ENCODE results near the gene OR2T10. TPM values are rescaled to one million over a fixed set of nuclear protein-coding genes. Genes with fewer than 3 reads are reported as not detected.
"Not testable (repeated sequence)": the region's sequence is repeated elsewhere in the genome, so short reads cannot be mapped to it uniquely, and the experiment has no call there.

OR2T10 gene
- total and polyA plus RNA-seq, 2 experiments from 2014 or later, result not detected

GRCh38 chr1:248565530-248566373, 31.7 kb downstream of the OR2T10 start:
- H3K9me2 ChIP-seq (ENCODE audit: insufficient read depth); H3K4me1 ChIP-seq (ENCODE audit: insufficient read depth); H3F3A ChIP-seq (ENCODE audit: insufficient read depth); H3K4me3 ChIP-seq; H3K27me3 ChIP-seq (replicated peaks; ENCODE audit: insufficient read depth); H3K9me3 ChIP-seq (ENCODE audit: low read depth); H3K9ac ChIP-seq; DNase-seq; H3K27ac ChIP-seq; H3K36me3 ChIP-seq (ENCODE audit: low read depth); in situ Hi-C loops (cut with MboI); H4K20me1 ChIP-seq (ENCODE audit: insufficient read depth); H3K4me2 ChIP-seq (ENCODE audit: unreplicated experiment); H3K79me2 ChIP-seq (ENCODE audit: insufficient read depth); H2AFZ ChIP-seq: not testable (repeated sequence)
- WGBS, 2 experiments (ENCODE audit: low coverage in 1 of 2, low lambda C conversion rate in 2 of 2, missing lambda C conversion rate in 2 of 2), result 9 to 14% methylated on average over 10 to 11 of the region's 11 CpGs

- H3K4me1 ChIP-seq (ENCODE audit: insufficient read depth); H4K20me1 ChIP-seq (ENCODE audit: insufficient read depth); H3K4me3 ChIP-seq; H3K36me3 ChIP-seq (ENCODE audit: low read depth); H3K9ac ChIP-seq; H2AFZ ChIP-seq; H3K27ac ChIP-seq; H3K9me2 ChIP-seq (ENCODE audit: insufficient read depth); in situ Hi-C loops (cut with MboI); H3K27me3 ChIP-seq (replicated peaks; ENCODE audit: insufficient read depth); H3F3A ChIP-seq (ENCODE audit: insufficient read depth); DNase-seq; H3K79me2 ChIP-seq (ENCODE audit: insufficient read depth); H3K9me3 ChIP-seq (ENCODE audit: low read depth); H3K4me2 ChIP-seq (ENCODE audit: unreplicated experiment): not testable (repeated sequence)
- WGBS, 2 experiments (ENCODE audit: low coverage in 1 of 2, low lambda C conversion rate in 2 of 2, missing lambda C conversion rate in 2 of 2), result 34 to 39% methylated on average over 3 of the region's 3 CpGs
Observed at GRCh38 chr1:248562672-248563071, 34.8 kb downstream of the OR2T10 start, which contains the start of gene OR2T29. Gene OR2T29, minus strand, starts transcription at chr1:248562772. Its CDS starts 3,281 bp downstream, at chr1:248559491.

- DNase-seq; H3K36me3 ChIP-seq (ENCODE audit: low read depth); H3K9ac ChIP-seq; H3K4me1 ChIP-seq (ENCODE audit: insufficient read depth); H3K27ac ChIP-seq; H3K4me2 ChIP-seq (ENCODE audit: unreplicated experiment); H3K9me3 ChIP-seq (ENCODE audit: low read depth); H4K20me1 ChIP-seq (ENCODE audit: insufficient read depth); H3K79me2 ChIP-seq (ENCODE audit: insufficient read depth); H3K27me3 ChIP-seq (replicated peaks; ENCODE audit: insufficient read depth); H3F3A ChIP-seq (ENCODE audit: insufficient read depth); H2AFZ ChIP-seq; H3K4me3 ChIP-seq; in situ Hi-C loops (cut with MboI); H3K9me2 ChIP-seq (ENCODE audit: insufficient read depth): not testable (repeated sequence)
- WGBS, 2 experiments (ENCODE audit: low coverage in 1 of 2, low lambda C conversion rate in 2 of 2, missing lambda C conversion rate in 2 of 2), result no CpG with 5 or more reads among the region's 6 CpGs
Observed at GRCh38 chr1:248551027-248551426, 46.5 kb downstream of the OR2T10 start.

GRCh38 chr1:248547383-248547782, 50.1 kb downstream of the OR2T10 start:
- H3K4me2 ChIP-seq (ENCODE audit: unreplicated experiment); H3K79me2 ChIP-seq (ENCODE audit: insufficient read depth); H3K9me3 ChIP-seq (ENCODE audit: low read depth); H3K9me2 ChIP-seq (ENCODE audit: insufficient read depth); in situ Hi-C loops (cut with MboI); H3K27ac ChIP-seq; DNase-seq; H3K4me1 ChIP-seq (ENCODE audit: insufficient read depth); H4K20me1 ChIP-seq (ENCODE audit: insufficient read depth); H2AFZ ChIP-seq; H3K9ac ChIP-seq; H3F3A ChIP-seq (ENCODE audit: insufficient read depth); H3K27me3 ChIP-seq (replicated peaks; ENCODE audit: insufficient read depth); H3K4me3 ChIP-seq; H3K36me3 ChIP-seq (ENCODE audit: low read depth): not testable (repeated sequence)
- WGBS, 2 experiments (ENCODE audit: low coverage in 1 of 2, low lambda C conversion rate in 2 of 2, missing lambda C conversion rate in 2 of 2), result no CpG with 5 or more reads among the region's 2 CpGs

Small RNAs within 50 kb of the gene (small RNA-seq; reads per million reads assigned to genes)
- not detected for gene RF00019 (ENCODE audit: low read depth, low replicate concordance)

Other genes starting within 250 kb of the OR2T10 start
- gene OR14C36, start 248.9 kb downstream of the OR2T10 start, total RNA-seq (2014; rRNA removed; shearing (Covaris generic)), result not detected in 2 replicates
- not detected in 2 replicates for gene OR14C36, start 248.9 kb downstream of the OR2T10 start, polyA plus RNA-seq (2016; fragmentation: Nextera tagmentation; extraction: Ambion mirVana)
- gene OR2T4, start 236.0 kb downstream of the OR2T10 start, total RNA-seq (2014; rRNA removed; shearing (Covaris generic)), result not detected in 2 replicates
- gene OR2T4, start 236.0 kb downstream of the OR2T10 start, polyA plus RNA-seq (2016; fragmentation: Nextera tagmentation; extraction: Ambion mirVana), result not detected in 2 replicates
- not detected in 2 replicates for gene OR2T6, start 222.0 kb downstream of the OR2T10 start, total RNA-seq (2014; rRNA removed; shearing (Covaris generic))
- gene OR2T6, start 222.0 kb downstream of the OR2T10 start, polyA plus RNA-seq (2016; fragmentation: Nextera tagmentation; extraction: Ambion mirVana), result not detected in 2 replicates
- gene OR2T1, start 194.7 kb downstream of the OR2T10 start, total RNA-seq (2014; rRNA removed; shearing (Covaris generic)), result not detected in 2 replicates
- gene OR2T1, start 194.7 kb downstream of the OR2T10 start, polyA plus RNA-seq (2016; fragmentation: Nextera tagmentation; extraction: Ambion mirVana), result not detected in 2 replicates
- not detected in 2 replicates for gene OR2T2, start 152.1 kb downstream of the OR2T10 start, total RNA-seq (2014; rRNA removed; shearing (Covaris generic))
- gene OR2T2, start 152.1 kb downstream of the OR2T10 start, polyA plus RNA-seq (2016; fragmentation: Nextera tagmentation; extraction: Ambion mirVana), result not detected in 2 replicates
- not detected in 2 replicates for gene OR2T3, start 124.3 kb downstream of the OR2T10 start, total RNA-seq (2014; rRNA removed; shearing (Covaris generic))
- not detected in 2 replicates for gene OR2T3, start 124.3 kb downstream of the OR2T10 start, polyA plus RNA-seq (2016; fragmentation: Nextera tagmentation; extraction: Ambion mirVana)
- gene OR2T5, start 109.1 kb downstream of the OR2T10 start, total RNA-seq (2014; rRNA removed; shearing (Covaris generic)), result not detected in 2 replicates
- gene OR2T5, start 109.1 kb downstream of the OR2T10 start, polyA plus RNA-seq (2016; fragmentation: Nextera tagmentation; extraction: Ambion mirVana), result not detected in 2 replicates
- gene OR2G6, start 89.6 kb downstream of the OR2T10 start, total RNA-seq (2014; rRNA removed; shearing (Covaris generic)), result not detected in 2 replicates
- gene OR2G6, start 89.6 kb downstream of the OR2T10 start, polyA plus RNA-seq (2016; fragmentation: Nextera tagmentation; extraction: Ambion mirVana), result not detected in 2 replicates
- not detected in 2 replicates for gene OR2T29, start 34.9 kb downstream of the OR2T10 start, total RNA-seq (2014; rRNA removed; shearing (Covaris generic))
- gene OR2T29, start 34.9 kb downstream of the OR2T10 start, polyA plus RNA-seq (2016; fragmentation: Nextera tagmentation; extraction: Ambion mirVana), result not detected in 2 replicates
- gene OR2T34, start 22.9 kb downstream of the OR2T10 start, total RNA-seq (2014; rRNA removed; shearing (Covaris generic)), result not detected in 2 replicates
- gene OR2T34, start 22.9 kb downstream of the OR2T10 start, polyA plus RNA-seq (2016; fragmentation: Nextera tagmentation; extraction: Ambion mirVana), result not detected in 2 replicates
- not detected in 2 replicates for gene OR2T11, start 37.4 kb upstream of the OR2T10 start, total RNA-seq (2014; rRNA removed; shearing (Covaris generic))
- gene OR2T11, start 37.4 kb upstream of the OR2T10 start, polyA plus RNA-seq (2016; fragmentation: Nextera tagmentation; extraction: Ambion mirVana), result not detected in 2 replicates
- not detected in 2 replicates for gene OR2T35, start 47.6 kb upstream of the OR2T10 start, total RNA-seq (2014; rRNA removed; shearing (Covaris generic))
- not detected in 2 replicates for gene OR2T35, start 47.6 kb upstream of the OR2T10 start, polyA plus RNA-seq (2016; fragmentation: Nextera tagmentation; extraction: Ambion mirVana)
- gene OR2T27, start 57.8 kb upstream of the OR2T10 start, total RNA-seq (2014; rRNA removed; shearing (Covaris generic)), result not detected in 2 replicates
- not detected in 2 replicates for gene OR2T27, start 57.8 kb upstream of the OR2T10 start, polyA plus RNA-seq (2016; fragmentation: Nextera tagmentation; extraction: Ambion mirVana)
- gene OR14I1, start 105.1 kb upstream of the OR2T10 start, total RNA-seq (2014; rRNA removed; shearing (Covaris generic)), result not detected in 2 replicates
- gene OR14I1, start 105.1 kb upstream of the OR2T10 start, polyA plus RNA-seq (2016; fragmentation: Nextera tagmentation; extraction: Ambion mirVana), result not detected in 2 replicates
- gene LYPD8, start 158.1 kb upstream of the OR2T10 start, total RNA-seq (2014; rRNA removed; shearing (Covaris generic)), result not detected in 2 replicates
- gene LYPD8, start 158.1 kb upstream of the OR2T10 start, polyA plus RNA-seq (2016; fragmentation: Nextera tagmentation; extraction: Ambion mirVana), result not detected in 2 replicates
- gene SH3BP5L, start 228.2 kb upstream of the OR2T10 start, total RNA-seq (2014; rRNA removed; shearing (Covaris generic)), result 46.4 and 64.4 TPM in 2 replicates
- gene SH3BP5L, start 228.2 kb upstream of the OR2T10 start, polyA plus RNA-seq (2016; fragmentation: Nextera tagmentation; extraction: Ambion mirVana), result 5.3 and 5.9 TPM in 2 replicates
- 13.5 and 13.8 TPM in 2 replicates for gene ZNF672, start 240.5 kb upstream of the OR2T10 start, total RNA-seq (2014; rRNA removed; shearing (Covaris generic))
- gene ZNF672, start 240.5 kb upstream of the OR2T10 start, polyA plus RNA-seq (2016; fragmentation: Nextera tagmentation; extraction: Ambion mirVana), result 10.5 and 11.6 TPM in 2 replicates